ENCODE results near the gene OR52W1. TPM values are rescaled to one million over a fixed set of nuclear protein-coding genes. Genes with fewer than 3 reads are reported as not detected.

OR52W1 gene
- total RNA-seq, 2 donors from 2014 or later, result not detected

DNA sequence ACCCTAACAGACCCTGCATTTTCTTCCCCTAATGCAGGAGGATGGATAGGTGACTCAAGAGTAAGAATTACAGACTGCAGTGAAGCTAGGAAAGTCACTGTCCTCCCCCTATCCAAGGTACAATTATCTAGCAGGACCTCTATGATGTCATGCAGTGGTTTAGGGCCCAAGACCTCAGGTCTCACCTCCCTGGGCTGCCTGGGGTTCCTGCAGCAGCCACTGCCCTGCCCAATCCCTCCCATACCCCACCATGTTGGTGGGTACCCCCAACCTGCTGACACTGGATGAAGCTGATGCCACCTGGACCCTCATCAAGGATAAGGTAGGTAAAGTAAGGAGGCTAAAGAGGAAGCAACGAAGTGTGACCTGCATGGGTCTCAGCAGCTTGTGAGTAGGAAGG is 6.3 kb downstream of the OR52W1 start, which contains the start of gene C11orf42:
TSS of gene C11orf42 (plus strand) at position 192 of the 400 bp plus-strand sequence. CDS start at position 251, 59 bp downstream.
- H3K27ac ChIP-seq, result no peak within 1 kb of the TSS
- DNase-seq (ENCODE audit: low spot score), result no peak

DNA sequence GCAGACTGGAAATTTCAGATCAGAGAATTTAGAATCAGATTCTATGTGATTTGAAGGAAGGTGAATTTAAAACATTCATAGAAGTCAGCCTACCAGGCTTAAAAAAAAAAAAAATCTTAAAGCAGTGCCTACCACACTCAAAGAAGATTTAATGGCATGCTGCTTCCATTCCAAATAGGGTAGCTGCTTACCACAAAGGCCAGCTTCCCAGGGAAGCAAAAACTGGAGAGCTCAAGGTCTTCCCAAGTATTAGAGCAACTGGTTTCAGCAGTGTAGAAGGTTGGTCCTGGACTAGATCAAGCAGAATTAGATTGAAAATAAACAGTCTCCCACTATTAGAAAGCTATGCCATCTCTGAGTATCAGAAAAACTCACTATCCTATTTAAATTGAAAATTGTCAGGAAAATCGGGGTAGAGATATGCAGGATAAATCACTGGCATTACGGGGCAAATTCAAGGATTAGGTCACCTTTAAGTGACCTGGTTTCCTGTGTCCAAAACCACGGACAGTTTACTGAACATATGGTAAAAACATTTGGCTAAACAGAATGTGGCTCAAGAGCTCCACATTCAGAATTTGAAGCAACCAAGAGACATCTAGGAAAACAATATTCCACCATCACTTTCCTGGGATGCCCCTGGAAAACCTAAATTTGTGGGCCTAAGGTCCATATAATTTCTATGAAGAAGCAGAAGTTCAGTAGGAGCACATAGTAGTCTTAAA is 7.6 kb downstream of the OR52W1 start:
- Histone ChIP-seq H3K27me3 (replicated peaks; ENCODE audit: insufficient read depth) (no peaks in the 10 kb centered on the region), H3K36me3 (peaks cover 21% of the 10 kb centered on the region), H3K9me3 (no peaks in the 10 kb centered on the region), H3K27ac (no peak overlapping the region), H3K4me3 (no peak overlapping the region), H3K4me1 (ENCODE audit: control insufficient read depth in 1 of 2, low read depth in 2 of 2) (no peaks in the 10 kb centered on the region)
- ATAC-seq (ENCODE audit: insufficient number of reproducible peaks, low FRiP score, low read depth) (no peak), DNase-seq (ENCODE audit: low spot score) (no peak)
- TF ChIP-seq, protein P1, sequence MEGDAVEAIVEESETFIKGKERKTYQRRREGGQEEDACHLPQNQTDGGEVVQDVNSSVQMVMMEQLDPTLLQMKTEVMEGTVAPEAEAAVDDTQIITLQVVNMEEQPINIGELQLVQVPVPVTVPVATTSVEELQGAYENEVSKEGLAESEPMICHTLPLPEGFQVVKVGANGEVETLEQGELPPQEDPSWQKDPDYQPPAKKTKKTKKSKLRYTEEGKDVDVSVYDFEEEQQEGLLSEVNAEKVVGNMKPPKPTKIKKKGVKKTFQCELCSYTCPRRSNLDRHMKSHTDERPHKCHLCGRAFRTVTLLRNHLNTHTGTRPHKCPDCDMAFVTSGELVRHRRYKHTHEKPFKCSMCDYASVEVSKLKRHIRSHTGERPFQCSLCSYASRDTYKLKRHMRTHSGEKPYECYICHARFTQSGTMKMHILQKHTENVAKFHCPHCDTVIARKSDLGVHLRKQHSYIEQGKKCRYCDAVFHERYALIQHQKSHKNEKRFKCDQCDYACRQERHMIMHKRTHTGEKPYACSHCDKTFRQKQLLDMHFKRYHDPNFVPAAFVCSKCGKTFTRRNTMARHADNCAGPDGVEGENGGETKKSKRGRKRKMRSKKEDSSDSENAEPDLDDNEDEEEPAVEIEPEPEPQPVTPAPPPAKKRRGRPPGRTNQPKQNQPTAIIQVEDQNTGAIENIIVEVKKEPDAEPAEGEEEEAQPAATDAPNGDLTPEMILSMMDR (IDR thresholded peaks at IDR 0.05), result no peak

More for the DNA sequence above, 6.3 kb downstream of the OR52W1 start, which contains the start of gene C11orf42:
- no peaks in the 10 kb centered on the region for H3K4me1 ChIP-seq (ENCODE audit: control insufficient read depth in 1 of 2, low read depth in 2 of 2)
- no peaks in the 10 kb centered on the region for H3K9me3 ChIP-seq
- ATAC-seq (ENCODE audit: insufficient number of reproducible peaks, low FRiP score, low read depth), result no peak
- no peaks in the 10 kb centered on the region for H3K27me3 ChIP-seq (replicated peaks; ENCODE audit: insufficient read depth)
- TF ChIP-seq, protein P1 (IDR thresholded peaks at IDR 0.05), result no peak
- H3K4me3 ChIP-seq, result no peak within 1 kb of the TSS
- peaks cover 9% of the 10 kb centered on the region for H3K36me3 ChIP-seq

DNA sequence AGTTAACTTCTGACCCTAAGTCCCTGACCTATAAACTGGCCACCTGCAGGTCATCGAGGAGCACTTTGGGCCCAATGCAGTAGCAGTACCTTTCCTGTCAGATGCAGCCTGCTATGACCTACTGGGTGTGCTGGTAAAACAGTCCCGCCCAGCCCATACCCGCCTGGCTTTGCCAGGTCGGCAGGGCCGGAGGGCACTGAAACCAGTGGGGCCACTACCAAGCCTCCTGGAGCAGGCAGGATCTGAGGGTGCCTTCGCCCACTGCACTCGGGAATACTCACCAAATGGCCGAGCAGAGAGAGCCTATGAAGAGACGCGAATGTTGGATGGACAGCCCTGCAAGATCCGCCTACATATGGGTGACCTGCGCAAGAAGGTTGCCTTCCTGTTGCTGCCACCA is 10.8 kb downstream of the OR52W1 start:
- Histone ChIP-seq H3K36me3 (peaks cover 31% of the 10 kb centered on the region), H3K4me3 (no peak overlapping the region), H3K27me3 (replicated peaks; ENCODE audit: insufficient read depth) (no peaks in the 10 kb centered on the region), H3K27ac (no peak overlapping the region), H3K9me3 (no peaks in the 10 kb centered on the region), H3K4me1 (ENCODE audit: control insufficient read depth in 1 of 2, low read depth in 2 of 2) (no peaks in the 10 kb centered on the region)
- DNase-seq (ENCODE audit: low spot score) (no peak), ATAC-seq (ENCODE audit: insufficient number of reproducible peaks, low FRiP score, low read depth) (no peak)
- TF ChIP-seq, protein P1 (IDR thresholded peaks at IDR 0.05), result no peak

DNA sequence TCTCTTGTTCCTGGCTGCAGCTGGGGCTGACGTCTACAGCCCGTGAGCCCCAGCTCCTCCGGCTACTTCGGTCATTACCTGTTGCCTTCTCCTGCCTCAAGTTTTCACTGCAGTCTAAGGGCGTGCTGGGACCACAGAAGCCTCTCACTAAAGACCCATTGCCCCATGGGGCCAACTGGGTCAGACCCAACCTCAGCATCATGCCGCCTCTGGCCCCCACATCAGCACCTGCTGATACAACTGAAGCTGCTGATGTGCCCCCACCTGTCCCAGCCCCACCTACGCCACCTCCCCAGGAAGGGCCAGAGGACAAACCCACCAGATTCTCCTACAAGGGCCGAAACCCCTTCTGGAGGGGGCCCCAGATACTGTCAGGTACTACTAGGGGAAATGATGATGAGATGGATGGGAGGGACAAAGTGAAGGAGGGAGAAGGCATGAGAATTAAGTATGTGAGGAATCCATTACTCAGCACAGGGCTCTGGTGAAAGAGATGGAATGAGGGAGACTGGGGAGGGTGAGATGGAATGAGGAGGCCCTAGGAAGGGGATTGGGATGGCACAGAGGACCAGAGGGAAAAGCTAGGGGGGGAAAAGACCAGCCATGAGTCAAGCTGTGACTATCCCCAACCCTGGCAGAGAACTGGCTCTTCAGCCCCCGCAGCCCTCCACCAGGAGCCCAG is 11.4 kb downstream of the OR52W1 start:
- Histone ChIP-seq H3K36me3 (peaks cover 32% of the 10 kb centered on the region), H3K9me3 (no peaks in the 10 kb centered on the region), H3K27me3 (replicated peaks; ENCODE audit: insufficient read depth) (no peaks in the 10 kb centered on the region), H3K27ac (no peak overlapping the region), H3K4me1 (ENCODE audit: control insufficient read depth in 1 of 2, low read depth in 2 of 2) (no peaks in the 10 kb centered on the region), H3K4me3 (no peak overlapping the region)
- no peak for DNase-seq (ENCODE audit: low spot score)
- TF ChIP-seq, protein P1 (IDR thresholded peaks at IDR 0.05), result no peak
- ATAC-seq (ENCODE audit: insufficient number of reproducible peaks, low FRiP score, low read depth), result no peak

DNA sequence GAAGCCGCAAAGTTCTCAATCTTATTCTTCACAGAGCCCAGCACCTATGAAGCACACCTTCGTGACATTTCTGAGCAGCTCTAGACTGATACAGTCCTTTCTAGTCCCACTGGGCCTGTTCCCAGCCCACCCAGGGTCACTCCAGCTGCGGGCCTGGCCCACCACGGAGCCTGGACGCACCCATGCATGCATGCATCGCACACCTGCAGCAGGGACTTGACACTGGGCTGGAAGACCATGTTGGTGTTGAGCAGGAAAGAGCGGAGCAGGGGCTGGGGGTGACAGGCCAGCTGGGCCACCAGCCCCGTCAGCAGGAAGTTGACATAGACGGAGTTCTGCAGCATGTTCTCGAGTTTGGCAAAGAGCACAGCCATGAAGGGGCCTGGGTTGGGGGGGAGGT is 15.5 kb downstream of the OR52W1 start:
- TF ChIP-seq, protein P1 (IDR thresholded peaks at IDR 0.05), result no peak
- H3K4me1 ChIP-seq (ENCODE audit: control insufficient read depth in 1 of 2, low read depth in 2 of 2), result no peaks in the 10 kb centered on the region
- H3K4me3 ChIP-seq, result no peak overlapping the region
- H3K27ac ChIP-seq, result no peak overlapping the region
- H3K9me3 ChIP-seq, result no peaks in the 10 kb centered on the region
- H3K27me3 ChIP-seq (replicated peaks; ENCODE audit: insufficient read depth), result no peaks in the 10 kb centered on the region
- DNase-seq (ENCODE audit: low spot score), result no peak
- peaks cover 57% of the 10 kb centered on the region for H3K36me3 ChIP-seq
- no peak for ATAC-seq (ENCODE audit: insufficient number of reproducible peaks, low FRiP score, low read depth)
